IMR-90 (cell line): ENCODE measurements around the gene UNC13A. TPM values are rescaled to one million over a fixed set of nuclear protein-coding genes. Genes with fewer than 3 reads are reported as not detected.

Experiments
- ATAC-seq: fragments of 200-7000 bp; cut with Tn5 transposase; 2 replicates; pipeline ENCODE4 v1.9.1; 2020; ENCODE audit warnings: low read depth, mild to moderate bottlenecking, moderate library complexity
- BruUV-seq: library from RNA; stranded (reverse); fragments of 400-500 nt; replicated peaks from 2 replicates; lab custom pipeline; 2021; lab: Mats Ljungman, UMichigan
- CTCF ChIA-PET: fragments of 300-600 bp; formaldehyde crosslinking; extraction: SDS; loops from one replicate; lab custom pipeline; 2021; ENCODE audit warnings: antibody characterized with exemption; lab: Yijun Ruan, JAX
- POLR2A ChIA-PET: fragments of 300-600 bp; sonication (Branson Sonifier 250); formaldehyde crosslinking; loops from one replicate; lab custom pipeline; 2022; ENCODE audit warnings: antibody characterized with exemption; ENCODE audit not compliant: unreplicated experiment; lab: Charles Lee
- DNase-seq: peaks from one replicate; pipeline ENCODE4 v3.0.0; 2013
- H2AFZ ChIP-seq: replicated peaks from 2 replicates; pipeline ENCODE3; 2013; ENCODE audit warnings: low read length, mild to moderate bottlenecking; ENCODE audit not compliant: poor library complexity
- H2AK5ac ChIP-seq: 2 replicates; pipeline ENCODE4 v1.6.1; 2013; ENCODE audit warnings: low read depth, low read length, inconsistent platforms
- H2AK9ac ChIP-seq: replicated peaks from 2 replicates; pipeline ENCODE3; 2013; ENCODE audit warnings: mild to moderate bottlenecking, low read depth, low read length, moderate library complexity; ENCODE audit not compliant: poor library complexity
- H2BK120ac ChIP-seq: 2 replicates; pipeline ENCODE4 v1.6.1; 2013; ENCODE audit warnings: low read depth, low read length, inconsistent platforms
- H2BK15ac ChIP-seq: 3 replicates; pipeline ENCODE4 v1.6.1; 2013; ENCODE audit warnings: low read depth, low read length, inconsistent platforms
- H2BK20ac ChIP-seq: 2 replicates; pipeline ENCODE4 v1.6.1; 2013; ENCODE audit warnings: low read depth, mild to moderate bottlenecking, inconsistent platforms, low read length, moderate library complexity
- H2BK5ac ChIP-seq: 2 replicates; pipeline ENCODE4 v1.6.1; 2013; ENCODE audit warnings: mild to moderate bottlenecking, low read depth, low read length, inconsistent platforms; ENCODE audit not compliant: poor library complexity, severe bottlenecking
- H3K14ac ChIP-seq: replicated peaks from 2 replicates; pipeline ENCODE4 v1.6.1; 2013; ENCODE audit warnings: low read depth, low read length, inconsistent platforms
- H3K18ac ChIP-seq: 2 replicates; pipeline ENCODE4 v1.6.1; 2013; ENCODE audit warnings: low read depth, low read length, control low read depth
- H3K23ac ChIP-seq: 2 replicates; pipeline ENCODE4 v1.6.1; 2013; ENCODE audit warnings: low read depth, low read length, inconsistent platforms
- H3K27ac ChIP-seq: 2 replicates; pipeline ENCODE4 v1.5.1; 2013; ENCODE audit warnings: mild to moderate bottlenecking, control low read depth, low read length; ENCODE audit not compliant: insufficient read depth
- H3K27me3 ChIP-seq: 2 replicates; pipeline ENCODE4 v1.6.1; 2013; ENCODE audit warnings: low read length; ENCODE audit not compliant: control insufficient read depth, insufficient read depth
- H3K36me3 ChIP-seq: 2 replicates; pipeline ENCODE4 v1.6.1; 2013; ENCODE audit warnings: low read length, mixed read lengths; ENCODE audit not compliant: control insufficient read depth, insufficient read depth
- H3K4ac ChIP-seq: 2 replicates; pipeline ENCODE4 v1.6.1; 2013; ENCODE audit warnings: low read depth, low read length, inconsistent platforms
- H3K4me1 ChIP-seq: 2 replicates; pipeline ENCODE4 v1.6.1; 2013; ENCODE audit warnings: low read length, mixed read lengths; ENCODE audit not compliant: control insufficient read depth, insufficient read depth
- H3K4me2 ChIP-seq: 2 replicates; pipeline ENCODE4 v1.6.1; 2013; ENCODE audit warnings: low read depth, mild to moderate bottlenecking, control low read depth, low read length, moderate library complexity
- H3K4me3 ChIP-seq: 2 replicates; pipeline ENCODE4 v1.5.1; 2013; ENCODE audit warnings: low read depth, mild to moderate bottlenecking, control low read depth, low read length, moderate library complexity; ENCODE audit not compliant: insufficient read depth
- H3K56ac ChIP-seq: 2 replicates; pipeline ENCODE4 v1.6.1; 2013; ENCODE audit warnings: low read length, inconsistent platforms; ENCODE audit not compliant: insufficient read depth; ENCODE audit errors: extremely low read depth
- H3K79me1 ChIP-seq, 2 experiments: 2 replicates each; pipeline ENCODE4 v1.6.1; 2013; ENCODE audit warnings: low read length in 2 of 2, inconsistent platforms in 1 of 2, low read depth in 1 of 2
- H3K9ac ChIP-seq: 2 replicates; pipeline ENCODE4 v1.6.1; 2013; ENCODE audit warnings: low read depth, low read length, control low read depth
- H3K9me1 ChIP-seq: 2 replicates; pipeline ENCODE4 v1.6.1; 2013; ENCODE audit warnings: low read length, inconsistent platforms; ENCODE audit not compliant: insufficient read depth
- H3K9me3 ChIP-seq: 2 replicates; pipeline ENCODE4 v1.6.1; 2013; ENCODE audit warnings: low read length; ENCODE audit not compliant: control insufficient read depth, insufficient read depth
- H4K20me1 ChIP-seq: 2 replicates; pipeline ENCODE4 v1.6.1; 2013; ENCODE audit warnings: low read length, inconsistent platforms; ENCODE audit not compliant: insufficient read depth
- H4K5ac ChIP-seq: 2 replicates; pipeline ENCODE4 v1.6.1; 2013; ENCODE audit warnings: mild to moderate bottlenecking, low read depth, low read length, control low read depth
- H4K8ac ChIP-seq, 2 experiments: 2 replicates each; pipeline ENCODE4 v1.6.1; 2013; ENCODE audit warnings: low read depth in 2 of 2, low read length in 2 of 2, control low read depth in 1 of 2, inconsistent platforms in 1 of 2
- H4K91ac ChIP-seq: 2 replicates; pipeline ENCODE4 v1.6.1; 2013; ENCODE audit warnings: low read depth, low read length, inconsistent platforms; ENCODE audit not compliant: insufficient read depth
- BHLHE40 ChIP-seq: fragments of 150-350 bp; IDR thresholded peaks from 2 replicates; pipeline ENCODE4 v1.6.1; 2016; ENCODE audit warnings: mild to moderate bottlenecking, low read depth, low read length
- CEBPB ChIP-seq: IDR thresholded peaks from 2 replicates; pipeline ENCODE4 v1.6.1; 2012; ENCODE audit warnings: low read depth, low read length, improper control_type of control experiment
- CHD1 ChIP-seq: IDR thresholded peaks from 2 replicates; pipeline ENCODE4 v1.6.1; 2012; ENCODE audit warnings: low read depth, low read length, improper control_type of control experiment
- CTCF ChIP-seq: conservative IDR thresholded peaks from 2 replicates; pipeline ENCODE4 v1.5.1; 2012; ENCODE audit warnings: mild to moderate bottlenecking, low read depth, low read length, improper control_type of control experiment
- ELK1 ChIP-seq: fragments of 150-350 bp; IDR thresholded peaks from 2 replicates; pipeline ENCODE4 v1.6.1; 2016; ENCODE audit warnings: low read depth, mild to moderate bottlenecking, low read length, moderate library complexity, borderline replicate concordance
- FOS ChIP-seq: fragments of 150-350 bp; IDR thresholded peaks from 2 replicates; pipeline ENCODE4 v1.6.1; 2016; ENCODE audit warnings: low read depth, low read length
- MAFK ChIP-seq: IDR thresholded peaks from 2 replicates; pipeline ENCODE4 v1.6.1; 2012; ENCODE audit warnings: low read depth, low read length, improper control_type of control experiment
- MAZ ChIP-seq: IDR thresholded peaks from 2 replicates; pipeline ENCODE4 v1.6.1; 2012; ENCODE audit warnings: low read depth, mild to moderate bottlenecking, low read length, improper control_type of control experiment, moderate library complexity, borderline replicate concordance
- MXI1 ChIP-seq: IDR thresholded peaks from 2 replicates; pipeline ENCODE4 v1.6.1; 2012; ENCODE audit warnings: low read depth, mild to moderate bottlenecking, low read length, moderate library complexity, borderline replicate concordance
- NFE2L2 ChIP-seq: fragments of 150-350 bp; IDR thresholded peaks from 2 replicates; pipeline ENCODE4 v1.6.1; 2016; ENCODE audit warnings: low read depth, mild to moderate bottlenecking, low read length
- POLR2A ChIP-seq: IDR thresholded peaks from 2 replicates; pipeline ENCODE4 v1.6.1; 2012; ENCODE audit warnings: mild to moderate bottlenecking, low read depth, low read length
- RAD21 ChIP-seq: IDR thresholded peaks from 2 replicates; pipeline ENCODE4 v1.6.1; 2012; ENCODE audit warnings: low read length, improper control_type of control experiment
- RCOR1 ChIP-seq: IDR thresholded peaks from 2 replicates; pipeline ENCODE4 v1.6.1; 2012; ENCODE audit warnings: mild to moderate bottlenecking, low read length, improper control_type of control experiment; ENCODE audit not compliant: insufficient replicate concordance
- RFX5 ChIP-seq: IDR thresholded peaks from 2 replicates; pipeline ENCODE4 v1.8.0; 2012; ENCODE audit warnings: low read depth, mild to moderate bottlenecking, low read length, moderate library complexity
- SMC3 ChIP-seq: fragments of 150-350 bp; IDR thresholded peaks from 2 replicates; pipeline ENCODE4 v1.6.1; 2016; ENCODE audit warnings: low read depth, mild to moderate bottlenecking, antibody characterized with exemption, low read length, moderate library complexity
- USF2 ChIP-seq: fragments of 150-350 bp; IDR thresholded peaks from 2 replicates; pipeline ENCODE4 v1.6.1; 2017; ENCODE audit warnings: mild to moderate bottlenecking, antibody characterized with exemption, low read length, low read depth
- WGBS, 2 experiments: methylation state at CpG; one replicate each; pipeline versions ENCODE4 v1.1.5 to v1.1.7; 2013; ENCODE audit warnings: missing lambda C conversion rate in 2 of 2; ENCODE audit not compliant: insufficient read length in 1 of 2; ENCODE audit errors: extremely low coverage in 2 of 2; 5-methylcytosine and 5-hydroxymethylcytosine counted together
- dilution Hi-C: fragments of 300-500 bp; cut with HindIII; formaldehyde crosslinking; loops from one replicate; pipeline ENCODE4 v1.14.3; 2018; ENCODE audit warnings: low sequenced_read_pairs; ENCODE audit not compliant: unreplicated experiment
- in situ Hi-C: fragments of 300-500 bp; cut with MboI; formaldehyde crosslinking; loops from 3 replicates; pipeline ENCODE4 v1.14.3; 2019; ENCODE audit warnings: low sequenced_read_pairs, inconsistent platforms, mixed read lengths
- intact Hi-C: fragments of 100-400 bp; cut with micrococcal nuclease; formaldehyde crosslinking; loops from 2 replicates; pipeline ENCODE4 v1.10.0; 2022
- polyA plus RNA-seq, 3 experiments: library from polyadenylated mRNA; depleted of rRNA; stranded (reverse); fragments of >200 nt; gene quantifications; 2 replicates each; pipeline ENCODE4 v1.2.3, GENCODE V29; 2012; ENCODE audit warnings: low replicate concordance in 1 of 3
- total RNA-seq: library from RNA; depleted of rRNA; stranded (reverse); fragments of >200 nt; gene quantifications from 2 replicates; pipeline ENCODE4 v1.2.3, GENCODE V29; 2012

The UNC13A gene
- total and polyA plus RNA-seq, 2 of the 4 experiments (the other 2 are of a cell fraction): 0.18 to 0.22 TPM

- in situ Hi-C loops: no loop called here
- H3K23ac ChIP-seq: no peak overlapping the region
- H4K91ac ChIP-seq: no peak overlapping the region
- H3K4me1 ChIP-seq: no peaks in the 10 kb centered on the region
- no peaks in the 10 kb centered on the region for H3K36me3 ChIP-seq
- no peak for TF ChIP-seq RFX5
- no peak for TF ChIP-seq MAZ
- no peak for TF ChIP-seq FOS
- no peak for TF ChIP-seq RCOR1
- TF ChIP-seq USF2: no peak
- no peak for TF ChIP-seq POLR2A
- no peak for TF ChIP-seq CEBPB
- no peak for TF ChIP-seq CHD1
- TF ChIP-seq MAFK: no peak
- TF ChIP-seq NFE2L2: no peak
- no peak for TF ChIP-seq BHLHE40
- no peak for TF ChIP-seq MXI1
- no peak for TF ChIP-seq ELK1
- TF ChIP-seq CTCF: no peak
- TF ChIP-seq RAD21: no peak
- TF ChIP-seq SMC3: no peak
- H3K4ac ChIP-seq: no peak overlapping the region
- no peak overlapping the region for H3K56ac ChIP-seq
- intact Hi-C loops: no loop called here
- no peak overlapping the region for H2BK20ac ChIP-seq
- WGBS, 2 experiments: no CpG with 5 or more reads among the region's 7 CpGs
- H3K79me1 ChIP-seq: no peaks in the 10 kb centered on the region
- H2AK5ac ChIP-seq: no peak overlapping the region
- dilution Hi-C loops: no loop called here
- H4K8ac ChIP-seq: no peak overlapping the region
- no peaks in the 10 kb centered on the region for H4K20me1 ChIP-seq
- H3K14ac ChIP-seq: no peak overlapping the region
- H3K9me1 ChIP-seq: no peaks in the 10 kb centered on the region
- POLR2A ChIA-PET: no interaction called here
- H3K18ac ChIP-seq: no peak overlapping the region
- ATAC-seq (no peak), DNase-seq (no peak)
- no peak overlapping the region for H4K5ac ChIP-seq
- CTCF ChIA-PET: no interaction called here
- no peak overlapping the region for H2BK5ac ChIP-seq
- no peak overlapping the region for H3K4me2 ChIP-seq
- no peak overlapping the region for H2AFZ ChIP-seq
- H3K9ac ChIP-seq: no peak overlapping the region
- no peak overlapping the region for H3K27ac ChIP-seq
- H3K4me3 ChIP-seq: no peak overlapping the region
- peaks cover 6% of the 10 kb centered on the region; the same call in 1 of the 2 replicates for H3K9me3 ChIP-seq
- H3K27me3 ChIP-seq: peaks cover 3% of the 10 kb centered on the region
- no peak overlapping the region for H2BK15ac ChIP-seq
- no peak overlapping the region for H2BK120ac ChIP-seq
- no peak overlapping the region for H2AK9ac ChIP-seq
- BruUV-seq: no TSS peak
Measured at GRCh38 chr19:17659996-17660395, 28.2 kb downstream of the UNC13A start.
